RWPE2 (cell line): ENCODE results near the gene GRPEL1.
"Not testable (repeated sequence)": the region's sequence is repeated elsewhere in the genome, so short reads cannot be mapped to it uniquely, and the experiment has no call there.

Source experiments
- ATAC-seq: fragments of 200-7000 bp; cut with Tn5 transposase; 3 replicates; pipeline ENCODE4 v1.9.1; 2021; ENCODE audit warnings: low read depth
- DNase-seq: peaks from one replicate; pipeline ENCODE4 v3.0.0-alpha.2; 2020; ENCODE audit warnings: low spot score
- H3K27ac ChIP-seq: fragments of 450-650 bp; 2 replicates; pipeline ENCODE4 v1.5.1; 2017; ENCODE audit warnings: mild to moderate bottlenecking; ENCODE audit not compliant: poor library complexity, severe bottlenecking
- H3K27me3 ChIP-seq: fragments of 250-450 bp; sonication (Bioruptor Pico); 2 replicates; pipeline ENCODE4 v1.5.1; 2021; ENCODE audit warnings: mild to moderate bottlenecking, moderate library complexity; ENCODE audit not compliant: insufficient read depth, poor library complexity, severe bottlenecking
- H3K36me3 ChIP-seq: fragments of 250-450 bp; sonication (Bioruptor Pico); 2 replicates; pipeline ENCODE4 v1.5.1; 2020; ENCODE audit warnings: low read depth, mild to moderate bottlenecking, moderate library complexity
- H3K4me1 ChIP-seq: fragments of 250-450 bp; sonication (Bioruptor Pico); 2 replicates; pipeline ENCODE4 v1.5.1; 2021; ENCODE audit warnings: mild to moderate bottlenecking, moderate library complexity; ENCODE audit not compliant: insufficient read depth, poor library complexity, severe bottlenecking
- H3K4me3 ChIP-seq: fragments of 250-450 bp; sonication (Bioruptor Pico); 2 replicates; pipeline ENCODE4 v1.5.1; 2021; ENCODE audit warnings: mild to moderate bottlenecking, moderate library complexity; ENCODE audit not compliant: severe bottlenecking
- H3K9me3 ChIP-seq: fragments of 250-450 bp; sonication (Bioruptor Pico); 2 replicates; pipeline ENCODE4 v1.5.1; 2021; ENCODE audit warnings: mild to moderate bottlenecking, moderate library complexity; ENCODE audit not compliant: severe bottlenecking
- TF ChIP-seq, protein P1 (sequence below): fragments of 450-650 bp; IDR thresholded peaks from one replicate; pipeline ENCODE4 v1.5.1; 2017; ENCODE audit warnings: mild to moderate bottlenecking, moderate library complexity; ENCODE audit not compliant: poor library complexity, severe bottlenecking

The GRPEL1 gene

DNA sequence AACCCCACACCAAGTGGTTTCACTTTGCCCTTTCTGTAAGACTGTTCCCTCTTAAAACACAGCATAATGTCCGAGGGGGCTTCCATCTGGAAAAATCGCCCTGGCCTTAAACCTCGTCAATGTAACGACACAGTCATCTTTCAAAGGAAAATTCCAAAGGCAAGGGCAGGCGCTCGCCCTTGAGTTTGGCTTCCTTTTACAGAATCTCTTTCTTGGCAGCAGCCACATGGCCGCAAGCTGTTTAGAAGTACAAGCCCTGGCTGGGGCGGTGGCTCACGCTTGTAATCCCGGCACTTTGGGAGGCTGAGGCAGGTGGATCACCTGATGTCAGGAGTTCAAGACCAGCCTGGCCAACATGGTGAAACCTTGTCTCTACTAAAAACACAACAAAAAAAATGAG is 27.1 kb upstream of the GRPEL1 start:
- Histone ChIP-seq H3K36me3 (no peaks in the 10 kb centered on the region), H3K9me3 (no peaks in the 10 kb centered on the region), H3K4me1 (no peaks in the 10 kb centered on the region), H3K4me3 (no peak overlapping the region), H3K27me3 (no peaks in the 10 kb centered on the region), H3K27ac (no peak overlapping the region)
- DNase-seq: no peak
- TF ChIP-seq, protein P1, sequence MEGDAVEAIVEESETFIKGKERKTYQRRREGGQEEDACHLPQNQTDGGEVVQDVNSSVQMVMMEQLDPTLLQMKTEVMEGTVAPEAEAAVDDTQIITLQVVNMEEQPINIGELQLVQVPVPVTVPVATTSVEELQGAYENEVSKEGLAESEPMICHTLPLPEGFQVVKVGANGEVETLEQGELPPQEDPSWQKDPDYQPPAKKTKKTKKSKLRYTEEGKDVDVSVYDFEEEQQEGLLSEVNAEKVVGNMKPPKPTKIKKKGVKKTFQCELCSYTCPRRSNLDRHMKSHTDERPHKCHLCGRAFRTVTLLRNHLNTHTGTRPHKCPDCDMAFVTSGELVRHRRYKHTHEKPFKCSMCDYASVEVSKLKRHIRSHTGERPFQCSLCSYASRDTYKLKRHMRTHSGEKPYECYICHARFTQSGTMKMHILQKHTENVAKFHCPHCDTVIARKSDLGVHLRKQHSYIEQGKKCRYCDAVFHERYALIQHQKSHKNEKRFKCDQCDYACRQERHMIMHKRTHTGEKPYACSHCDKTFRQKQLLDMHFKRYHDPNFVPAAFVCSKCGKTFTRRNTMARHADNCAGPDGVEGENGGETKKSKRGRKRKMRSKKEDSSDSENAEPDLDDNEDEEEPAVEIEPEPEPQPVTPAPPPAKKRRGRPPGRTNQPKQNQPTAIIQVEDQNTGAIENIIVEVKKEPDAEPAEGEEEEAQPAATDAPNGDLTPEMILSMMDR: no peak
- no peak for ATAC-seq

DNA sequence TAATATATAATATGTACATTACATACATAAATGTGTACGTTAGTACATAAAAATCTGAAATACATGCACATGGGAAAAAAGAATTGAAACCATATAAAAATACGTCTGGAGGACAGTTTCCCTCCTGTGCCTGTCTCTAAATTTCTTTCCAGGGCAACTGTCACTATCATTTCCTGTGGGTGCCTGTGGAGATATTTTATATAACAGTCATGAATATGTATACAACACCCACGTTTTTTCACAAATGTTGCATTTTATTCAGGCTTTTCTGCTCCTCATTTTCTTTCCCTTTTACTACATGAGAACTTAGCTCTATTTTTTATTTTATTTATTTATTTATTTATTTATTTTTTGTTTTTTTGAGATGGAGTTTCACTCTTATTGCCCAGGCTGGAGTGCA is 24.2 kb upstream of the GRPEL1 start:
- no peaks in the 10 kb centered on the region for H3K9me3 ChIP-seq
- DNase-seq (no peak), ATAC-seq (no peak)
- TF ChIP-seq, protein P1: no peak
- no peak overlapping the region for H3K4me3 ChIP-seq
- no peaks in the 10 kb centered on the region for H3K36me3 ChIP-seq
- H3K4me1 ChIP-seq: no peaks in the 10 kb centered on the region
- no peaks in the 10 kb centered on the region for H3K27me3 ChIP-seq
- no peak overlapping the region for H3K27ac ChIP-seq

DNA sequence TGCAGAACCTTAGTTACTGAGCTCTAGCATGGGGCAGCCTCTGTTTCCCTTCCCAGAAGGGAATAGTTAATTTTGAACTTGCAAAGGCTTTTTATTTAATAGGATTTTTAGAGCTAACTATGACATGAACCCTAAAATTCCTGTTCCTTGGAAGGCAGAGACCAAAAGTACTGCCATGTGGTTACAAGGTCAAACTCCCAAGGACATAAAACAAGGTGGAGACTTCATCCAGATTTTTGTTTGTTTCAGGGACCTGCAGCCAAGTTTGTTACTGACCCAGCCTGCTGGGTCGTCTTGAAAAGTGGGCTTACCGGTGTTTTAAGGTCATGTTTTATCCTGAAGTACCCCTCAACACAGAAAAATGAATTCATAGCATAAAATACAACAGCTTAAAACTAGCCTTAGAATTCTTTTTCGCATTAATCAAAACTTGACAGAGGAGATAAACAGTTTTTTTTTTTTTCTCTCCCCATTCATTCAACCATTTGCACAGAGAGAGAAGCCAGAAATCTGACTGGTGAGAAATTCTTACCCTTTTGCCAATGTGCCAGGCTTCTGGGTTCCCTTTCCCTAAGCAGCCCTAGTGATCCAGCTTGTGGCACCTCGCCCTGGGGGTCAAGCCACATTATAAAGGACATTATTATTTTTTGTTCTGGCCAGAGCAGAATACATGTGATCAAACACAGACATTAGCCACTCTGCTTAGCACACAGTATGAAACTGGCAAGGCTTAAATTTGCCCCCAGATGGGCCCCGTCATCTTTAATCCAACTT is 21.5 kb upstream of the GRPEL1 start:
- DNase-seq: no peak
- Histone ChIP-seq H3K27ac (no peak overlapping the region), H3K9me3 (no peaks in the 10 kb centered on the region), H3K4me3 (no peak overlapping the region), H3K27me3 (no peaks in the 10 kb centered on the region), H3K36me3 (no peaks in the 10 kb centered on the region), H3K4me1 (no peaks in the 10 kb centered on the region)
- TF ChIP-seq, protein P1: no peak
- no peak for ATAC-seq

DNA sequence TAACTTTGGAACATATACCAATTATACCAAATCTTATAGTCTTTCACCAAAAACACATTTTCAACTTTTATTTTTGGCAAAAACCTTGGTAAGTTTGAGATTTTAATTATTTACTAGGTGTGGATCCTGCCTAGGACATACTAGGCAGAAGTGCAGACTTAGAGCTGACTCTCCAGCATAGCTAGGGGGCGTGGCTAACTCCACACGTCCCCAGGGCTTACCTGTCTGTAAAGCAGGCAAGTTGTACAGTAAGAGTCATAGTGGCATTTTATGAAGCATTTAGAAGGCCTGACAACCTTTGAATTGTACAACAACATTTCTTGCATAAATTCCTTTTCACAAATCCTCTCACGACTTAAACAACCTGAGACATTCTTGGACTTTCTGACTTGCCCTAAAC is 19.2 kb upstream of the GRPEL1 start:
- Histone ChIP-seq H3K9me3 (no peaks in the 10 kb centered on the region), H3K27me3 (no peaks in the 10 kb centered on the region), H3K27ac (no peak overlapping the region), H3K4me1 (no peaks in the 10 kb centered on the region), H3K4me3 (no peak overlapping the region), H3K36me3 (no peaks in the 10 kb centered on the region)
- no peak for DNase-seq
- TF ChIP-seq, protein P1: no peak
- 0 out of 3 replicates have a peak, but pooled peaks have one; percentile 46 for ATAC-seq

DNA sequence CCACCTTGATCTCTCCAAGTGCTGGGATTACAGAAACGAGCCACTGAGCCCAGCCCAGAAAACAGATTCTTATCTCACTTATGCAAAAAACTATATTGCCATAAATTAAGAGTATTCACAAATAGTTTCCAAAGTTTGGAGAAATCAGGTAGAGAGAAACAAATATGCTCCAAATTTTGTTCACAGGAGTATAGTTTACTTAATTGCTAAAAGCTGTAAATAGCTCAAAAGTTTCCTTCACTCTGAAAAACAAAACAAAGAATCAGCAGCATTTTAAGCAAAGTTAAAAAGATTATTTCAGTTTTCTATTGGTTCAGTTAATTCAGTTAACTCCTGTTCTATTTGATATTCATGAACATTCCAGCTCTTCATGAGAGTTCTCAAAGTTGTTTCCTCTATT is 18.5 kb upstream of the GRPEL1 start:
- TF ChIP-seq, protein P1: no peak
- no peaks in the 10 kb centered on the region for H3K9me3 ChIP-seq
- H3K4me3 ChIP-seq: no peak overlapping the region
- H3K27me3 ChIP-seq: no peaks in the 10 kb centered on the region
- no peaks in the 10 kb centered on the region for H3K36me3 ChIP-seq
- DNase-seq (no peak), ATAC-seq (no peak)
- H3K4me1 ChIP-seq: no peaks in the 10 kb centered on the region
- no peak overlapping the region for H3K27ac ChIP-seq

DNA sequence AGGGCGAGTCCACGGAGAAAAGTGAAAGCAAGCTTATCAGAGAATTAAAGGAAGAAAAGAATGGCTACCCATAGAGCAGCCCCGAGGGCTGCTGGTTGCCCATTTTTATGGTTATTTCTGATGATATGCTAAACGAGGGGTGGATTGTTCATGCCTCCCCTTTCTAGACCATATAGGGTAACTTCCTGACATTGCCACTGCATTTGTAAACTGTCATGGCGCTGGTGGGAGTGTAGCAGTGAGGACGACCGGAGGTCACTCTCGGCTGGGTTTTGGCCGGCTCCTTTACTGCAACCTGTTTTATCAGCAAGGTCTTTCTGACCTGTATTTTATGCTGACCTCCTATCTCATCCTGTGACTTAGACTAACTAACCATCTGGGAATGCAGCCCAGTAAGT is 16.7 kb upstream of the GRPEL1 start:
- H3K27ac ChIP-seq, H3K36me3 ChIP-seq, H3K4me3 ChIP-seq, H3K9me3 ChIP-seq, H3K4me1 ChIP-seq, ATAC-seq, H3K27me3 ChIP-seq, DNase-seq: not testable (repeated sequence)
